Activated CD8-positive, alpha-beta memory T cell treated with anti-CD3 and anti-CD28 coated beads, Interleukin-2, amount 10 ng/mL, durations not matched to agents 7 days and 5 days (primary cell): ENCODE results near the gene TMEM52. TPM values are rescaled to one million over a fixed set of nuclear protein-coding genes. Genes with fewer than 3 reads are reported as not detected.
A peak's percentile ranks its signal among the peaks of the same experiment; 100 is the strongest.

ENCODE experiments used
- ATAC-seq: fragments of 150-1000 bp; cut with Tn5 transposase; one replicate; pipeline ENCODE4 v1.10.0; 2021; ENCODE audit warnings: moderate library complexity
- CTCF ChIA-PET: fragments of 350-600 bp; sonication (Branson Sonifier 250); formaldehyde crosslinking; loops from one replicate; lab custom pipeline; 2021; ENCODE audit warnings: antibody characterized with exemption; lab: Charles Lee
- DNase-seq: peaks from one replicate; pipeline ENCODE4 v3.0.0-alpha.2; 2020
- H3K27ac Mint-ChIP-seq: one replicate; pipeline ENCODE4 v1.8.0; 2021; ENCODE audit warnings: mild to moderate bottlenecking, mixed read lengths
- H3K27me3 Mint-ChIP-seq: one replicate; pipeline ENCODE4 v1.8.0; 2021; ENCODE audit warnings: mixed read lengths
- H3K36me3 Mint-ChIP-seq: one replicate; pipeline ENCODE4 v1.8.0; 2021; ENCODE audit warnings: mild to moderate bottlenecking, mixed read lengths
- H3K4me1 Mint-ChIP-seq: one replicate; pipeline ENCODE4 v1.8.0; 2021; ENCODE audit warnings: mixed read lengths
- H3K4me3 Mint-ChIP-seq: one replicate; pipeline ENCODE4 v1.8.0; 2021; ENCODE audit warnings: mild to moderate bottlenecking, moderate library complexity, mixed read lengths
- H3K9me3 Mint-ChIP-seq: one replicate; pipeline ENCODE4 v1.8.0; 2022; ENCODE audit warnings: low read depth, mixed read lengths
- total RNA-seq, 2 experiments: library from RNA; stranded (reverse); gene quantifications; one replicate each; pipeline ENCODE4 v1.2.3, GENCODE V29; 2021

Gene TMEM52
- total RNA-seq, 2 experiments from 2014 or later, result not detected

DNA sequence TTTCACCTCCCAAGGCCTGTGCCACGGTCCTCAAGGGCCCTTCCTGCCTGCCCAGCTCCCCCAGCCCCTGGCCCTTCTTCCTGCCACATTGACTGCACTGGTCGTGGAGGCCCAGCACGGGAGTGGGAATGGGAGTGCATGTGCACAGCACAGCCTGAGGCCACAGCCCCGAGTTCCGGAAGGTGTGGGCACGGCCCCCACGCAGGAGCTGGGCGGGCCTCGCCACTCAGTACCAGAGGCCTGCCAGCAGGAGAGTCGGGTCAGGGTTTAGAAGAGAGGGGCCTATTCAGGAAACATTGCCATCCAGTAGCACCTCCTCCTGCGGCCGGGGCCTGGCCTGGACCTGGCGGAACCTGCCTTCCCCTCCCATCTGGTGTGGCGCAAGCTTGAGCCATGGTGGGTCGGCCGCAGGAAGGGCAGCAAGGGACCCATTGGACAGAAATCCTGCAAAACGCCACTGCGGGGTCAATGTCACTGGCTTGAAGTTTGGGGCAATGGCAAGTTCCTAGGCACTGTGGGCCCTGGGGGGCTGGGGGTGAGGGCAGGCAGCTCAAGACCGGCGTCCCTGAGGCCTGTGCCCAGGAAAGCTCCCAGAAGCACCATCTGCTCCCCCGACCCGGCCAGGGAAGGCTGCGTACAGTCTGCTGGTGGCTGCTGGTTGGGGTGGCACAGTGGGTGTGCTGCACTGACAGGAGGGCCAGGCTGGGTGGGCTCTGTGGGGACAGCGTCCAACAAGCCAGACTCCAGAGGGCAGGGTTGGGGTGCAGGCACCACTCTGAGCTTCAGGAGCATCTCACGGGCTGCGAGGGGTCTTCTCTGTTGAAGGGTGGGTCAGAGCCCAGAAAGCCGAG is 1.8 kb upstream of the TMEM52 start:
- no peaks in the 10 kb centered on the region for H3K9me3 Mint-ChIP-seq
- no peak for DNase-seq
- H3K27me3 Mint-ChIP-seq, result peaks cover 9% of the 10 kb centered on the region
- H3K4me1 Mint-ChIP-seq, result peaks cover 6% of the 10 kb centered on the region
- CTCF ChIA-PET, result interaction anchor here (0.7 to 2.9 kb wide), 2 partner anchors 12 to 15 kb away, joined by 3 to 12 read pairs; no protein-coding TSS in a partner anchor
- H3K36me3 Mint-ChIP-seq, result no peaks in the 10 kb centered on the region
- no peak for ATAC-seq
- no peak overlapping the region for H3K27ac Mint-ChIP-seq
- no peak overlapping the region for H3K4me3 Mint-ChIP-seq

DNA sequence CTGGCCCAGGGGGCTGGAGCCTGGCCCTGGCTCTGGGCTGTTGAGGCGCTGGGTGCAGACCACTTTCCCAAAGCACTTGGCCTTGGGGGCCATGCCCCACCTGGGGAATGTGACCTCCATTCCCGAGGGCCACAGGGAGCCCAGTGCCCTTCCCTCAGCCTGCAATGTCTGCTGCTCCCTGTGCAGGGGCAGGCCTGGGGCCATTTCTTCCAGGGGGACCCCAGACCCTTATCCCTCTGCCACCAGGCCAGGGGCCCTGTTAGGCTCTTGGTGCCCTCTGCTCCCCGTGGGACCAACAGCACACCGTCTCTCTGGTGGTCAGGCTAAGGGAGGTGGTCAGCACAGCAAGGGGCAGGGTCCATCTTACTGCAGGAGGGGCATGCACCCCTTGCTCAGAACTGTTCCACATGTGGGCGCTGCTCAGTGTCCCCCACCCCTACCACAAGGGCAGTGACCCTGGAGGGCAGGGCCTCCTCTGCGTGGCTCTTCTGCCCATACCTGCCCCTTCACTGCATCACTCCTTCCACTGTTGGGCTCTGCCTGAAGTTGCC is 1.1 kb upstream of the TMEM52 start:
- Mint-ChIP-seq H3K36me3 (no peaks in the 10 kb centered on the region), H3K4me1 (peaks cover 6% of the 10 kb centered on the region), H3K9me3 (no peaks in the 10 kb centered on the region), H3K4me3 (peak overlapping the region; percentile 63), H3K27ac (no peak overlapping the region), H3K27me3 (peaks cover 9% of the 10 kb centered on the region)
- DNase-seq (no peak), ATAC-seq (no peak)
- CTCF ChIA-PET, result interaction anchor here (2.9 kb wide), 1 partner anchor 11 kb away, joined by 12 read pairs; no protein-coding TSS in a partner anchor

DNA sequence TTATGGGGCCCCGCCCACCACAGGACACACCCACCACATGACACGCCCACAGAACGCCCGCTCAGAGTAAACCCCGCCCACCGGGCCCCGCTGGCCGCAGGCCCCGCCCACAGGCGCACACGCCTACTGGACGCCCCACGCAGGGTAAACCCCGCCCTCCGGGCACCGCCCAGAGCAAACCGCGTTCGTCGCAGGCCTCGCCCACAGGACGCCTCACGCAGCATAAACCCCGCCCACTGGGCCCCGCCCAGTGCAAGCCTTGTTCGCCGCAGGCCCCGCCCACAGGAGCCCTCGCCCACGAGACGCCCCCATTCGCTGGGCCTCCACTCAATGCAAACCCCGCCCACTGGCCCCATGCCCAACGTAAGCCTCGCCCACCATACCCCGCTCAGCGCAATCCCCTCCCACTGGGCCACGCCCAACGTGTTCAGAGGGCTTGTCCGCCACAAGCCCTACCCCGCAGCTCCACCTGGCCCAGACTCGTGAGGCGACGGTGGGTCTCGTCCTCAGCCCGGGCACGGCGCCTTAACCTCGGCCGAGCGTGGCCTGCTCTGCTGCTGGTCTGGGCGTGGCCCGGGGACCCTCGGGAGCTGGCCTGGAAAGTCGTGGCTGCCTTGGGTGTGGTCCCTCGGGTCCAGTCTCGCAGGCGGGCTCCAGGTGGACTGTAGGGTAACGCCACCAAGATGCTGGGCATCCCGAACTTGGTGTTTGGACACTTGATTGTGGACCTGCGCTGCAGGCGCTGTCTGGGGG is 401 bp upstream of the TMEM52 start:
- DNase-seq, result peak; percentile 100
- Mint-ChIP-seq H3K9me3 (no peaks in the 10 kb centered on the region), H3K27ac (peak overlapping the region; percentile 24), H3K36me3 (no peaks in the 10 kb centered on the region), H3K4me1 (peaks cover 6% of the 10 kb centered on the region), H3K4me3 (peak overlapping the region; percentile 63), H3K27me3 (peaks cover 9% of the 10 kb centered on the region)
- ATAC-seq, result peak; percentile 90
- CTCF ChIA-PET, result interaction anchor here (2.9 kb wide), 1 partner anchor 11 kb away, joined by 12 read pairs; no protein-coding TSS in a partner anchor

DNA sequence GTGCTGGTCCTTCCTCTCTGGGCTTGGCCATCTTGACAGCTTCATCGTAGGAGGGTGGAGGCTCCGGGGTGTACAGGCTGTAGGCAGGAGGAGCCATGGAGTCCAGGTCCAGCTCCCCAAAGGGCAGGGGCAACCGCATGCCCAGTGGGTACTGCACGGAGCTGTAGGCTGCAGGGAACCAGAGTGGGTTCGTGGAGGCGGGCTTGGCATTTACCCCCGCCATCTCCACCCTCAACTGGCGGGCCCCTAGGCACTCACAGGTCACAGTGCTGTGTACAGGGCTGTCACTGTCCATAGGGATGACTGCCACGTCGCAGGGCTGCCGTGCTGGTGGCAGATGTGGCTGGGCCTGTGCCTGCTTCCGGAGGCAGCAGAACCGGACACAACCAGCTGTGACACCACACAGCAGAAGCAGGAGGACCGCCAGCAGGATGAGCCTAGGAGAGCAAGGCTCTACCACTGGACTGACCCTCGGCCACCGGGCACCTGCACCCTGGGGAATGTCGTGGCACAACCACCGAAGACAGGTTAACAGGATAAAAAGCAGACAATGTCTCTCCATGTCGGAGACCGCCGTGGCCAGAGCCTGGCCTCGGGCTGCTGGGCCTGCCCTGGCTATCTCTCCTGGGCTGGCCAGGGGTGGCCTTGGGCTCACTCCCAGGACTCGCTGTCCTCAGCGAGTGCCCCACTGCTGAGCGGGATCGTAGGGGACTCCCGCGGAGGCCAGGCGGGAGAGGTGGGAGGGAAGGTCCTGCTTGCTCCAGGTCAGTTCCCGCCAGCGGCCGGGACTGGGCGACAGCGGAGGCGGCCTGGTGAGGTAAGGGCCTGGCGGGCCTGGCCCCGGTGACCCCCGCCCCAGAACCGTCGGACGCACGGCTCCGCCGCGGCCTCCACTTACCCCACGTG is 831 bp downstream of the TMEM52 start:
- no peak overlapping the region for H3K27ac Mint-ChIP-seq
- peaks cover 9% of the 10 kb centered on the region for H3K27me3 Mint-ChIP-seq
- H3K4me1 Mint-ChIP-seq, result peaks cover 6% of the 10 kb centered on the region
- no peaks in the 10 kb centered on the region for H3K9me3 Mint-ChIP-seq
- ATAC-seq, result no peak
- H3K36me3 Mint-ChIP-seq, result no peaks in the 10 kb centered on the region
- CTCF ChIA-PET, result interaction anchor here (1.0 kb wide), 1 partner anchor 9 kb away, joined by 5 read pairs; no protein-coding TSS in a partner anchor
- DNase-seq, result no peak
- H3K4me3 Mint-ChIP-seq, result peak overlapping the region; percentile 28

DNA sequence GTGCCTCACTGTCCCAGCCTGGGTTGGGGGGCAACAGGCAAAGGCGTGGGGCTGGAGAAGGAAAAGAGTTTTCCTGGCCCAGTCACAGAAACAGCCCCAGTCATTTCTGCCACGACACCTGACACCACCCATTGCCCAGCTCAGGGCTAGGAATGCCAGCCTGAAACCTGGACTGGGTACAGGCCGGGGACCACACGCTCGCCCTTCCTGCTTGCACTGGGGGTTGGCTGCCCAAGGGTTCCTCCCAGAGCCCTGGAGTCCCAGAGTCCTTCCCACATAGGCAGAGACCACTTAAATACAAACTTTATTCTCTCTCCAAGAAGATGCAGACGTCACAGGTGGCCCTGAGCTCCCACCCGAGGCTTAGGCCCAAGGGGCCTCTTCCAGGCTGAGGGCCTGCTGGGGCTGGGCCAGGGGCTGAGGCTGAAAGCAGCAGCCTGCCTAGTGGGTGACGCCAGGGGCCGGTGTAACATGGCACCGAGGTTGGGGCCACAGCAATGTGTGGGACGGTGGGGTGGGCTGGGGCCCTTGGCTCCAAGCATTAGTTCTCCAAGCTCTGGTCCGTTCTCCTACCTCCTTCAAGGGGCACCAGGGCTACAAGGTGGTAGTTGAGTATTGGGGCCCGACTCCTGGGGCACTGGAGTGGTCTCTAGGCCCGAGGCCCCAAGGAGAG is 1.6 kb downstream of the TMEM52 start:
- Mint-ChIP-seq H3K36me3 (no peaks in the 10 kb centered on the region), H3K27ac (no peak overlapping the region)
- CTCF ChIA-PET, result interaction anchor here (1.0 kb wide), 1 partner anchor 9 kb away, joined by 5 read pairs; no protein-coding TSS in a partner anchor

GRCh38 chr1:1916851-1917251 is 2.2 kb downstream of the TMEM52 start:
- no peaks in the 10 kb centered on the region for H3K36me3 Mint-ChIP-seq
- ATAC-seq (no peak), DNase-seq (no peak)
- CTCF ChIA-PET, result interaction anchor here (1.0 kb wide), 1 partner anchor 8 kb away, joined by 5 read pairs; no protein-coding TSS in a partner anchor
- H3K27me3 Mint-ChIP-seq, result peaks cover 9% of the 10 kb centered on the region
- H3K27ac Mint-ChIP-seq, result no peak overlapping the region
- H3K4me1 Mint-ChIP-seq, result peaks cover 6% of the 10 kb centered on the region
- no peaks in the 10 kb centered on the region for H3K9me3 Mint-ChIP-seq
- H3K4me3 Mint-ChIP-seq, result no peak overlapping the region

More for the DNA sequence above, 1.6 kb downstream of the TMEM52 start:
- no peaks in the 10 kb centered on the region for H3K9me3 Mint-ChIP-seq
- H3K4me3 Mint-ChIP-seq, result no peak overlapping the region
- H3K27me3 Mint-ChIP-seq, result peaks cover 9% of the 10 kb centered on the region
- DNase-seq (no peak), ATAC-seq (no peak)
- peaks cover 6% of the 10 kb centered on the region for H3K4me1 Mint-ChIP-seq

DNA sequence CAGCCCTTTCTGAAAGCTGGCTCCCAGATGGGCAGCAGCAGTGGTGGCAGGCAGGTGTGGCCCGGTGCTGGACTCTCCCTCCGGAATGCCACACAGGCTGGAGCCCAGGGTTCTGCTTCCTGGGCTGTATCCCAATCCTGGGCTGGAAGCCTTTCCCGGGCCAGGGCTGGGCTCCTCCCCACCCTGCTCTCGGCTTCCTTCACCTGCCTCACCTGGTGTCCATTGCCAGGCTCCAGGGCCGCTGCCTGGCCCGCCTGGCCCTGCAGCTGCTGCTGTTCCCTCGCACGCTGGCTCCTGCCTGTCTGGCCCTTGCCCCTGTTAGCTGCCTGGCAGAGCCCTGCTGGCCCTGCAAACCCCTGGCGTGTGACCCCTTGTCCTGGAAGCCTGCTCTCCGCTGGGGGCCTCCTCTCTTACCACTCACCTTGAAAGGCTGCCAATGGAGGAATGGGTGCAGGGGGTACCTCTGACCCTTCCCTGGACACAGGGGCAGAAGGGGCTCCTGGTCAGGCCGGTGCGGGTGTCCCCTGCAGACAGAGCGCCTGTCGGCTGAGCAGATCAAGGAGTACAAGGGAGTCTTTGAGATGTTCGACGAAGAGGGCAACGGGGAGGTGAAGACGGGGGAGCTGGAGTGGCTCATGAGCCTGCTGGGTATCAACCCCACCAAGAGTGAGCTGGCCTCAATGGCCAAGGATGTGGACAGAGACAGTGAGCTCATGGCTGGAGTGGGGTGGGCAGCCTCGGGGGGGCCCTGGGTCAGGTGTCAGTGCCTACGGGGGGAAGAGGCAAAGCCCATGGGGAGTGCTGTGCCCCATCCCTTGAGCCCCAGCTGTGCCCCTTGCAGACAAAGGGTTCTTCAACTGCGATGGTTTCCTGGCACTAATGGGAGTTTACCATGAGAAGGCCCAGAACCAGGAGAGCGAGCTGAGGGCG is 2.9 kb downstream of the TMEM52 start:
- Mint-ChIP-seq H3K36me3 (no peaks in the 10 kb centered on the region), H3K27me3 (peaks cover 9% of the 10 kb centered on the region), H3K4me1 (peaks cover 6% of the 10 kb centered on the region), H3K27ac (no peak overlapping the region), H3K4me3 (no peak overlapping the region), H3K9me3 (no peaks in the 10 kb centered on the region)
- peak; percentile 40 for DNase-seq
- ATAC-seq, result no peak
- CTCF ChIA-PET, result interaction anchor here (1.3 kb wide), 1 partner anchor 129 kb away, joined by 3 read pairs; no protein-coding TSS in a partner anchor

DNA sequence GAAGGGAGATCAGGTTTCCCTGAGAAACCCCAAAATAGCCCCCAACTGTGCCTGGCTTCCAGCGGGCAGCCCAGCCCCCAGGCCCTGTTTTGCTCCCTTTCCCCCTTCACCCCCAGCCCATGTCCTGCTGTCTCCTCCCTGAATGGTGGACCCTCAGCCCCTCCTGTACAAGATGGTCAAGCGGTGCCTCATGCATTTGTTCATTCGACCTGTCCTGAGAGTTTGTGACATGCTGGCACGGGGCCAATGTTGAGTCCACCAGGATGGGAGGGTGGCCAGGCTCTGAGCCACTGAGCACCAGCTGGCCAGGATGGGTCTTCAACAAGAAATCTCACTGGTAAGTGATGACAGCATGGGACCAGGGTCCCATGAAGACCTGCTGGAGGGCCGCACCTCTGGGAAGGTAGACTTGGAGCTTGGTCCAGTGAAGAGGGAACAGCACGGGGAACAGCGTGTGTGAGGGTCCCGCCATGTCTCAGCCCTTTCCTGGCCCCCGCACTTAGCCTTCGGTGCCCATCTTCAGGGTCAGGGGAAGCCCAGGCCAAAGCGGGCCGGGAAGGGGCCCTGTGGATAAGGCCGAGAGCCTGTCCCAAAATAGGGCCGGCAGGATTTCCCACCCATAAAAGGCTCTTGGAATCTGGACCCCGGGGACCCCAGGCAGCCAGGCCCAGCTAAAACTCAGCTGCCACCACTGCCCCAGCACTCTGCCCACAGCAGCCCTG is 3.9 kb downstream of the TMEM52 start, which contains the start of gene CALML6:
CALML6 (plus strand) TSS at position 290 of the 722 bp plus-strand sequence; CDS start at position 311, 21 bp downstream.
- Mint-ChIP-seq H3K27ac (no peak within 1 kb of the TSS), H3K4me3 (no peak within 1 kb of the TSS), H3K4me1 (peaks cover 10% of the 10 kb centered on the region), H3K36me3 (no peaks in the 10 kb centered on the region), H3K27me3 (peaks cover 9% of the 10 kb centered on the region), H3K9me3 (no peaks in the 10 kb centered on the region)
- ATAC-seq (no peak), DNase-seq (no peak)
- CTCF ChIA-PET, result interaction anchor here (1.3 kb wide), 1 partner anchor 130 kb away, joined by 3 read pairs; no protein-coding TSS in a partner anchor

GRCh38 chr1:1914101-1914970 is 4.7 kb downstream of the TMEM52 start:
- H3K9me3 Mint-ChIP-seq, result no peaks in the 10 kb centered on the region
- DNase-seq (no peak), ATAC-seq (no peak)
- peaks cover 12% of the 10 kb centered on the region for H3K4me1 Mint-ChIP-seq
- CTCF ChIA-PET, result no interaction called here
- H3K36me3 Mint-ChIP-seq, result no peaks in the 10 kb centered on the region
- peaks cover 9% of the 10 kb centered on the region for H3K27me3 Mint-ChIP-seq
- no peak overlapping the region for H3K4me3 Mint-ChIP-seq
- no peak overlapping the region for H3K27ac Mint-ChIP-seq
